CD14-positive monocyte (primary cell): Measurements from ENCODE around the gene CNNM4. TPM values are rescaled to one million over a fixed set of nuclear protein-coding genes. Genes with fewer than 3 reads are reported as not detected.

Experiments used
- DNase-seq, 3 donors: peaks; one replicate each; pipeline ENCODE4 v3.0.0-alpha.2; 2011 to 2022
- H2AFZ ChIP-seq: 2 replicates; pipeline ENCODE4 v1.6.0; 2012; ENCODE audit warnings: mild to moderate bottlenecking, low read depth, low read length, inconsistent platforms; ENCODE audit not compliant: insufficient read depth, poor library complexity, severe bottlenecking
- H3K27ac ChIP-seq, 2 donors: 1 replicate in 1 of 2; 2 replicates in 1 of 2; pipeline ENCODE4 v1.5.1; 2012 to 2013; ENCODE audit warnings: low read length in 2 of 2, control low read depth in 1 of 2, inconsistent platforms in 1 of 2, low read depth in 1 of 2, mild to moderate bottlenecking in 1 of 2
- H3K27me3 ChIP-seq, 2 donors: one replicate each; pipeline versions ENCODE4 v1.6.0 to v1.6.1; 2011 to 2013; ENCODE audit warnings: low read length in 2 of 2; ENCODE audit not compliant: control insufficient read depth in 2 of 2, insufficient read depth in 2 of 2
- H3K36me3 ChIP-seq, 2 donors: replicated peaks in 1 of 2; 1 replicate in 1 of 2; 2 replicates in 1 of 2; pipeline versions ENCODE4 v1.5.1 to v1.6.1; 2012 to 2013; ENCODE audit warnings: low read length in 2 of 2, control low read depth in 1 of 2, inconsistent platforms in 1 of 2, mild to moderate bottlenecking in 1 of 2; ENCODE audit not compliant: insufficient read depth in 2 of 2, control insufficient read depth in 1 of 2
- H3K4me1 ChIP-seq, 2 donors: 1 replicate in 1 of 2; 2 replicates in 1 of 2; pipeline versions ENCODE4 v1.5.1 to v1.6.1; 2012 to 2013; ENCODE audit warnings: low read length in 2 of 2, control low read depth in 1 of 2, inconsistent platforms in 1 of 2, mild to moderate bottlenecking in 1 of 2, moderate library complexity in 1 of 2; ENCODE audit not compliant: insufficient read depth in 2 of 2, control insufficient read depth in 1 of 2
- H3K4me2 ChIP-seq: replicated peaks from 2 replicates; pipeline ENCODE3; 2012; ENCODE audit warnings: low read length, moderate library complexity, mild to moderate bottlenecking; ENCODE audit not compliant: poor library complexity, severe bottlenecking; ENCODE audit errors: extremely low read depth
- H3K4me3 ChIP-seq, 3 experiments: fragments of 200-600 bp in 1 of 3; sonication (generic) in 1 of 3; replicated peaks in 1 of 3; 1 replicate in 2 of 3; 2 replicates in 1 of 3; pipeline ENCODE4 v1.5.1; 2011 to 2013; ENCODE audit warnings: low read length in 3 of 3, mild to moderate bottlenecking in 3 of 3, control low read depth in 2 of 3, low read depth in 2 of 3, inconsistent platforms in 1 of 3, moderate library complexity in 1 of 3
- H3K79me2 ChIP-seq: 2 replicates; pipeline ENCODE4 v1.6.0; 2012; ENCODE audit warnings: mild to moderate bottlenecking, control low read depth, inconsistent platforms, low read length, moderate library complexity; ENCODE audit not compliant: insufficient read depth
- H3K9ac ChIP-seq: 2 replicates; pipeline ENCODE4 v1.6.0; 2017; ENCODE audit warnings: low read length, mild to moderate bottlenecking; ENCODE audit not compliant: insufficient read depth, poor library complexity, severe bottlenecking
- H3K9me3 ChIP-seq, 2 donors: replicated peaks in 1 of 2; 1 replicate in 1 of 2; 2 replicates in 1 of 2; pipeline versions ENCODE4 v1.5.1 to v1.6.1; 2012 to 2013; ENCODE audit warnings: low read length in 2 of 2, control low read depth in 1 of 2; ENCODE audit not compliant: control insufficient read depth in 1 of 2, insufficient read depth in 1 of 2
- H4K20me1 ChIP-seq: 2 replicates; pipeline ENCODE4 v1.6.0; 2012; ENCODE audit warnings: mild to moderate bottlenecking, low read length, control low read depth, moderate library complexity; ENCODE audit not compliant: insufficient read depth
- H3K27ac Mint-ChIP-seq, 7 donors: one replicate each; pipeline ENCODE4 v1.8.0; 2020; ENCODE audit warnings: mild to moderate bottlenecking in 7 of 7, mixed read lengths in 7 of 7, moderate library complexity in 6 of 7, inconsistent platforms in 2 of 7
- H3K27me3 Mint-ChIP-seq, 3 donors: one replicate each; pipeline ENCODE4 v1.8.0; 2021 to 2022; ENCODE audit warnings: low read depth in 3 of 3, mild to moderate bottlenecking in 3 of 3, mixed read lengths in 3 of 3, moderate library complexity in 3 of 3, inconsistent platforms in 1 of 3
- H3K36me3 Mint-ChIP-seq, 2 donors: one replicate each; pipeline ENCODE4 v1.8.0; 2020; ENCODE audit warnings: mixed read lengths in 2 of 2, inconsistent platforms in 1 of 2, mild to moderate bottlenecking in 1 of 2
- H3K4me1 Mint-ChIP-seq: one replicate; pipeline ENCODE4 v1.8.0; 2020; ENCODE audit warnings: mild to moderate bottlenecking, mixed read lengths
- H3K4me3 Mint-ChIP-seq, 2 donors: one replicate each; pipeline ENCODE4 v1.8.0; 2020; ENCODE audit warnings: mild to moderate bottlenecking in 2 of 2, mixed read lengths in 2 of 2, moderate library complexity in 1 of 2
- H3K9me3 Mint-ChIP-seq, 7 donors: one replicate each; pipeline ENCODE4 v1.8.0; 2020 to 2022; ENCODE audit warnings: mixed read lengths in 7 of 7, mild to moderate bottlenecking in 6 of 7, moderate library complexity in 6 of 7, inconsistent platforms in 2 of 7
- CTCF ChIP-seq: fragments of 200-600 bp; IDR thresholded peaks from one replicate; pipeline ENCODE4 v1.8.0; 2022; ENCODE audit warnings: antibody characterized with exemption, mild to moderate bottlenecking
- WGBS: methylation state at CpG from one replicate; pipeline ENCODE4 v1.1.5; 2013; ENCODE audit warnings: missing lambda C conversion rate; ENCODE audit not compliant: insufficient coverage; 5-methylcytosine and 5-hydroxymethylcytosine counted together
- intact Hi-C, 2 donors: fragments of 100-400 bp; cut with micrococcal nuclease; formaldehyde crosslinking; loops; one replicate each; pipeline versions ENCODE4 v1.15.0 to v1.15.1; 2023
- polyA plus RNA-seq, 3 donors: library from polyadenylated mRNA; depleted of rRNA in 1 of 3; unstranded in 2 of 3; stranded (reverse) in 1 of 3; fragments of 300-500 nt in 2 of 3; fragments of >200 nt in 1 of 3; fragmentation: Illumina TruSeq in 2 of 3; gene quantifications; 1 replicate in 2 of 3; 2 replicates in 1 of 3; pipeline ENCODE4 v1.2.3, GENCODE V29; 2012 to 2021

Gene CNNM4
- polyA plus RNA-seq, 3 donors = 2.3 to 8.3 (median 2.6) TPM

GRCh38 chr2:96715658-96716057 lies 45.0 kb upstream of the CNNM4 start:
- WGBS = 100% methylated on average over 1 of the region's 5 CpGs
- peaks cover 13 to 61% of the 10 kb centered on the region in 2 donors for H3K36me3 ChIP-seq

GRCh38 chr2:96716388-96716787 lies 44.3 kb upstream of the CNNM4 start:
- H2AFZ ChIP-seq = no peak overlapping the region
- H4K20me1 ChIP-seq = no peaks in the 10 kb centered on the region
- H3K27ac ChIP-seq = no peak overlapping the region
- H3K27me3 ChIP-seq = no peaks in the 10 kb centered on the region
- Mint-ChIP-seq H3K27ac (no peak overlapping the region), H3K9me3 (peaks cover 0 to 2% (median 0%) of the 10 kb centered on the region in 7 donors), H3K4me3 (no peak overlapping the region), H3K4me1 (no peaks in the 10 kb centered on the region), H3K36me3 (peaks cover 45% of the 10 kb centered on the region in 2 donors), H3K27me3 (peaks cover 0 to 2% (median 0%) of the 10 kb centered on the region in 3 donors)
- no peak overlapping the region for H3K9ac ChIP-seq
- TF ChIP-seq CTCF = no peak
- H3K9me3 ChIP-seq = no peaks in the 10 kb centered on the region
- no peak for DNase-seq
- intact Hi-C loops = no loop called here
- no peak overlapping the region for H3K4me3 ChIP-seq
- peaks cover 6 to 54% of the 10 kb centered on the region in 2 donors for H3K36me3 ChIP-seq
- H3K4me2 ChIP-seq = no peak overlapping the region
- no peaks in the 10 kb centered on the region for H3K79me2 ChIP-seq
- no peaks in the 10 kb centered on the region for H3K4me1 ChIP-seq

More at GRCh38 chr2:96715658-96716057, 45.0 kb upstream of the CNNM4 start:
- Mint-ChIP-seq H3K4me1 (no peaks in the 10 kb centered on the region), H3K27me3 (peaks cover 0 to 2% (median 0%) of the 10 kb centered on the region in 3 donors), H3K4me3 (no peak overlapping the region), H3K36me3 (peaks cover 50 to 52% of the 10 kb centered on the region in 2 donors), H3K9me3 (peaks cover 0 to 3% (median 0%) of the 10 kb centered on the region in 7 donors), H3K27ac (no peak overlapping the region)
- Histone ChIP-seq H2AFZ (no peak overlapping the region), H4K20me1 (no peaks in the 10 kb centered on the region), H3K9me3 (no peaks in the 10 kb centered on the region), H3K4me2 (no peak overlapping the region), H3K4me1 (no peaks in the 10 kb centered on the region), H3K4me3 (no peak overlapping the region), H3K27me3 (no peaks in the 10 kb centered on the region), H3K9ac (no peak overlapping the region), H3K27ac (no peak overlapping the region), H3K79me2 (no peaks in the 10 kb centered on the region)
- no peak for TF ChIP-seq CTCF
- intact Hi-C loops = no loop called here
- DNase-seq = no peak
